GM12801 (cell line): ENCODE data around the gene EPB41L1.

Experiments
- TF ChIP-seq, protein P1 (sequence below): IDR thresholded peaks from one replicate; pipeline ENCODE4 v1.5.1; 2011; ENCODE audit warnings: control low read depth; ENCODE audit not compliant: insufficient read length; ENCODE audit errors: extremely low read depth

The EPB41L1 gene

GRCh38 chr20:36126836-36127527 is 27.6 kb upstream of the EPB41L1 start:
- TF ChIP-seq, protein P1, sequence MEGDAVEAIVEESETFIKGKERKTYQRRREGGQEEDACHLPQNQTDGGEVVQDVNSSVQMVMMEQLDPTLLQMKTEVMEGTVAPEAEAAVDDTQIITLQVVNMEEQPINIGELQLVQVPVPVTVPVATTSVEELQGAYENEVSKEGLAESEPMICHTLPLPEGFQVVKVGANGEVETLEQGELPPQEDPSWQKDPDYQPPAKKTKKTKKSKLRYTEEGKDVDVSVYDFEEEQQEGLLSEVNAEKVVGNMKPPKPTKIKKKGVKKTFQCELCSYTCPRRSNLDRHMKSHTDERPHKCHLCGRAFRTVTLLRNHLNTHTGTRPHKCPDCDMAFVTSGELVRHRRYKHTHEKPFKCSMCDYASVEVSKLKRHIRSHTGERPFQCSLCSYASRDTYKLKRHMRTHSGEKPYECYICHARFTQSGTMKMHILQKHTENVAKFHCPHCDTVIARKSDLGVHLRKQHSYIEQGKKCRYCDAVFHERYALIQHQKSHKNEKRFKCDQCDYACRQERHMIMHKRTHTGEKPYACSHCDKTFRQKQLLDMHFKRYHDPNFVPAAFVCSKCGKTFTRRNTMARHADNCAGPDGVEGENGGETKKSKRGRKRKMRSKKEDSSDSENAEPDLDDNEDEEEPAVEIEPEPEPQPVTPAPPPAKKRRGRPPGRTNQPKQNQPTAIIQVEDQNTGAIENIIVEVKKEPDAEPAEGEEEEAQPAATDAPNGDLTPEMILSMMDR = no peak

DNA sequence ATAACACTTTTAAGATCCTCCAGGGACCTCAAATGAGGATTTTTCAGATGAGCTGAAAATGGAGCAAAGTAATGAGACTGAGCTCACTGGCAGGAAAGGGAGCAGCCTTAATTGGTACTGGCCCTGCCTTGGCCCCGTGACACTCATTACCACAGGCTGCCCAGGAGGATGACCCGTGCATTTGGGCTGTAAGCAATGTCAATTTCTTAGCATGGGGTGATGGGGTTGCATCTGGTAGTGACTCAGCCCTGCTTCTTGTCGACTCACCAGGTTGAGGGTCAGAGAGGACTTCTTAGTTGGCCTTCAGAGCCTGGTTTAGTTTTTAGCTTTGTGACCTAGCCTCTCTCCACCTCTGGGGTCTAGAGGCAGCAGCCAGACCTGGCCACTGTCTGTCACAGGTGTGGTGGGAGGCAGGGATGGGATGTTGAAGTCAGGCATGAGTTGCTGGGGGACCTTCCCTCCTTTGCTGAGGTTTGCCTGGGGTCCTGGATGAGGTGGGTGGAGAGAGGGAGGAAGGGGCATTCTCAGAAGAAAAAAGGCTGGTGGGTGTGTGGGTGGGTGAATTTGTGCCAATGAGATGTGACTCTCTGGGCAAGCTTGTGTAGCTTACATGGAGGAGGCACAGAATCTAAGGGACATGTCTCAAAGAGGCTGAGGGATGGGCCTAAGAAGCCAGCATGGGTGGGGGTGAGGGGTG is 25.9 kb upstream of the EPB41L1 start:
- TF ChIP-seq, protein P1 = no peak

- TF ChIP-seq, protein P1 = no peak
Measured at GRCh38 chr20:36129160-36129543, 25.4 kb upstream of the EPB41L1 start.

- TF ChIP-seq, protein P1 = no peak
Measured at GRCh38 chr20:36130390-36130789, 24.1 kb upstream of the EPB41L1 start.

- TF ChIP-seq, protein P1 = no peak
Measured at GRCh38 chr20:36132802-36133211, 21.7 kb upstream of the EPB41L1 start.

GRCh38 chr20:36133821-36134220 is 20.7 kb upstream of the EPB41L1 start:
- TF ChIP-seq, protein P1 = no peak

GRCh38 chr20:36135159-36135558 is 19.4 kb upstream of the EPB41L1 start:
- TF ChIP-seq, protein P1 = no peak
